Choroid plexus epithelial cell (primary cell): ENCODE results near the gene AGGF1.

Experiments
- DNase-seq: peaks from one replicate; pipeline ENCODE4 v3.0.0-alpha.2; 2010; ENCODE audit warnings: low read depth
- H3K4me3 ChIP-seq: 2 replicates; pipeline ENCODE4 v1.5.1; 2011; ENCODE audit warnings: low read depth, mild to moderate bottlenecking, control low read depth, low read length, moderate library complexity
- CTCF ChIP-seq: conservative IDR thresholded peaks from 2 replicates; pipeline ENCODE4 v1.5.1; 2011; ENCODE audit warnings: low read depth, mild to moderate bottlenecking, control low read depth, inconsistent platforms, low read length, moderate library complexity

Gene AGGF1

DNA sequence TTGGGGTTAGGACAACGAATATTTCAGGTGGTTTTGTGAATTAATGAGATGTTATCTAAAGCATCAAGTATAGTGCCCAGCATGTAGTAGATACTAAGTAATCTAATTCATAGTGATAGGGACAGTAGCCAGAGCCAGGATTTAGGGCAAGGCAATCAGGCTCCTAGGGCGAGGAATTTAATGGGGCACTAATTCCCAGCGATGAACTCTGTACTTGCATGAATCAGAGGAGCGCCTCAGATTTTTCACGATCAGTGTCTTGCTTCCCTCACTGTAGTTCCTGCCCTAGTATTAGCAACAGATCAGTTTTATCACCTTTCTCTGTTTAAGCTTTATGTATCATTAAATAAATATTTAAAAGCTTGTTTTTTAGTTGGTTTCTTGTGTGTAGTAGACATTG lies 3.1 kb downstream of the AGGF1 start:
- H3K4me3 ChIP-seq, result no peak overlapping the region
- no peak for TF ChIP-seq CTCF
- no peak for DNase-seq

DNA sequence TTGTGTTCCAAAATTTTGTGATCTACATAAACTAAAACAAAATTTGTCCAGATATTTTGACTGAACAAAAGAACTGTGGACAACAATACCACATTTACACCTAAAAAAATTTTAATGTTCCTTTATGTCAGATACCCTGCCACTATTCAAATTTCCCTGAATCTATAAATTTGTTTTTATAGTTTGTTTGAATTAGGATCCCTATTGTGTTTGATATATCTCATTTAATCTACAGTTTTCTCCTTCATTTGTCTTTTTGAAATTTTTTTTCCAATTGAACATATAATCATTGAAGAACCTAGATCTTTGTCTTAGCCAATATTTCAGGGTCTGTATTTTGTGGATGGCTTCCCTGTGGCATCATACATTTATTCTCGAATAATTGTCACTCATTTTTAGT lies 5.7 kb downstream of the AGGF1 start:
- no peak overlapping the region for H3K4me3 ChIP-seq
- DNase-seq, result no peak
- no peak for TF ChIP-seq CTCF

DNA sequence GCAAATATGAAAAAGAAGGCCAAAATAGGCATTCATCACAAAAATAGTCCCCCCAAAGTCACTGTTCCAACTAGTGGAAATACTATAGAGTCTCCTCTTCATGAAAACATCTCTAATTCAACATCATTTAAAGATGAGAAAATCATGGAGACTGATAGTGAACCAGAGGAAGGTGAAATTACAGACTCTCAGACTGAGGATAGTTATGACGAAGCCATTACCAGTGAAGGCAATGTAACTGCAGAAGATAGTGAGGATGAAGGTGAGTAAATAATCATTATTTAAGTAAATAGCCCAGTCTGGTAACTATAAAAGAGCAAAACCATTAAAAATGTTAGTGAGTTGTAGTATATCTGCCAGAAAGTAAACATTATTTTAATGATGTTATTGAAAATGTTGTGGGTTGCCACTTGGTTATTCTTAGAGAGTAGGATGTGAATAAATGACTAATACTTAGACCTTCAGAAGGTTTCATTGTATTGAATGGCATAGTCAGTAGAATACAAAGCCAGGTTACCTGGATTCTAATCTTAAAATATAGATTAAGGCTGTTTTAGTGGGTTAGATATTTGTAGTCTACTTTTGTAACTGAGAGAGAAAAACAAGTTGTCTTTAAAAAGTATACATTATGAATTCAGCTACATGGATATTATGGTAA lies 16.3 kb downstream of the AGGF1 start:
- TF ChIP-seq CTCF, result no peak
- DNase-seq, result no peak
- H3K4me3 ChIP-seq, result no peak overlapping the region

GRCh38 chr5:77064040-77064439 lies 33.8 kb downstream of the AGGF1 start:
- DNase-seq, result no peak
- TF ChIP-seq CTCF, result peak; percentile 19
- H3K4me3 ChIP-seq, result no peak overlapping the region

DNA sequence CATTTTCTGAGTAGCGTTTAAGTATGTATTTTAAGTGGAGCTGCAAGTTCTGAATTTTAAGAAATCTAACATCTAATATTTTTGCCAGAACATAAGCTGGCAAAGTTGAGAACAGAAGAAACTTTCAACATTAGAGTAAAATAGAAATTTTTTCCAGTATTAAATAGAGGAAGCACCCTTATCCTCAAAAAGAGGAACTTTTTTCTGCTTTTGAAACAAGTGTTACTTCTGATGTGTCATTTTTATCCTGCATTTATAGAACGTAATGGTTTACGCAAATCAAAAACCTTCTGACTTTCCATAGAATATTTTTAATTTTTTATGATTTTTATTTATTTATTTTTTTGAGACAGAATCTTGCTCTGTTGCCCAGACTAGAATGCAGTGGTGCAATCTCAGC lies 35.1 kb downstream of the AGGF1 start:
- no peak overlapping the region for H3K4me3 ChIP-seq
- no peak for TF ChIP-seq CTCF
- DNase-seq, result no peak

GRCh38 chr5:77066184-77066583 lies 36.0 kb downstream of the AGGF1 start:
- H3K4me3 ChIP-seq, result no peak overlapping the region
- no peak for TF ChIP-seq CTCF
- no peak for DNase-seq

GRCh38 chr5:77066823-77067442 lies 36.7 kb downstream of the AGGF1 start:
- DNase-seq, result peak; percentile 74
- no peak overlapping the region for H3K4me3 ChIP-seq

More at GRCh38 chr5:77066823-77067442, 36.7 kb downstream of the AGGF1 start:
- TF ChIP-seq CTCF, result no peak
